Glomerular visceral epithelial cell (primary cell): ENCODE data around the gene PLEKHB2.
"Not testable (repeated sequence)": the region's sequence is repeated elsewhere in the genome, so short reads cannot be mapped to it uniquely, and the experiment has no call there.

Experiments used
- DNase-seq: peaks from one replicate; pipeline ENCODE4 v3.0.0-alpha.2; 2016; ENCODE audit errors: extremely low spot score

Gene PLEKHB2, protein sequence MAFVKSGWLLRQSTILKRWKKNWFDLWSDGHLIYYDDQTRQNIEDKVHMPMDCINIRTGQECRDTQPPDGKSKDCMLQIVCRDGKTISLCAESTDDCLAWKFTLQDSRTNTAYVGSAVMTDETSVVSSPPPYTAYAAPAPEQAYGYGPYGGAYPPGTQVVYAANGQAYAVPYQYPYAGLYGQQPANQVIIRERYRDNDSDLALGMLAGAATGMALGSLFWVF

DNA sequence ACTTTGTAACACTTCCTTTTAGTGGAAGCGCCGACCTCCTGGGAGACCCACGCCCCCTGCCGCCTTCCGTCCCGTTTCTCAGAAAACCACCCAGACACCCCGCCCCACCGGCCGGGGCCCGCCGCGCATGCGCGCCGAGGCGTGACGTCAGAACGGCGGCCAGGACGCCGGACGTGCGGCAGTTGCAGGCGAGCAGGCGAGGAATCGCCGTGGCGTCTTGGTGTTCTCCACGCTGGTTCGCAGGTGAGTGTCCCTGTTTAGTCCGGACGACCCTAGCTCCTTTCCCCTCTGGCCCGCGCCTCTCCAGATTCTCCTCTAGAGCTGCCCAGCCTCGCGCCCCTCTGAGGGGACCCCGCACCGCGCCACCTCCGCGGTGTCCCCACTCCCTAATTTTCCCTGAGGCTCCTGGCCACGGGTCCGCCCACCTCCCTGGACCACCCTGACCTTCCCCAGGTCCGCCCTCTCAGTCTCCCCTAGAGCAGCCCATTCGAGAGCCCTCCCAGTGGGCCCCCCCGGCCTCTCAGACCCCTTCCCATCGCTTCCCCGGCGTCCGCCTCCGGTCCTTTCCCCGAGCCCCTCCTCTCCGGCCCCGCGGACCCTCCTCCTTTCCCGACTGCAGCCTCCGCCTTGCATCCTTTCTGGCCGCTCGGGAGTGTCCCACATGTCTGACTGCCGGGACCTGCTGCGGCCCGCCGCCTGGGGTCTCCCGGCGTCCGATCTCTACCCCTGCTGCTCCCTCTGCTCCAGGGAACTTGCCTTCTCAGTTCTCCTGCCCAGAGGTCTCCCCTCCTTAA, at the start of gene PLEKHB2:
Gene PLEKHB2, plus strand, starts transcription at position 181 of the 794 bp plus-strand sequence. CDS start 15,606 bp downstream, outside the sequence.
- DNase-seq: peak; percentile 94

DNA sequence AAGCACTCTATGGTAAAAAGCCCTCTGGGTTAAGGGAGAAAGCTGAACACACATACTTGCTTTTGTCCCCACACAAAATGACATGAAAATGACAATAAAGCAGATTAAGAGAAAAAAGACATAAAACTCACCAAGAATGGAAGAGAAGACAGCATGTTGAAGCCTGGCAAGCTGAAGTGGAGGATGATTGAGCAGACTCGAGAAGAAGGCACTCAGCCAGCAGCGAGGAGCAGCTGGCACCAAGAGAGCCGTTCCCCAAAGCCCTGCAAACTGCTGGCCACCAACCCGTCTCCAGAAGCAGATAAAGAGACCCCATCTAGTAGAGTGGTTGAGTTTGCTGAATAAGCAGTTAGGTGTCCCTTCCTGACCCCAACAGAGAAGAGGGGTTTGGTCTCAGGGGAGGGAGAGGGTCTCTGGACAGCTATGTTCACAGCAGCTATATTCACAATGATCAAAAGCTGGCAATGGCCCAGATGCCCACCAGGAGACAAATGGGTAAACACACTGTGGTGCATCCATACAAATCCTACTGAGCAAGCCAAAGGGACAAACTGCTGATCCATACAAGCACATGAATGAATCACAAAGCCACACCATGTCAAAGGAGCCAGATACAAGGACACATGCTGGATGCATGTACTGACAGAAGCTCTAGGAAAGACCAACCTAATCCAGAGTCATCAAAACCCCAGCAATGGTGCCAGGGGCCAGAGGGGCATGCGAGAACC, 48.8 kb upstream of the PLEKHB2 start:
- DNase-seq: no peak

DNA sequence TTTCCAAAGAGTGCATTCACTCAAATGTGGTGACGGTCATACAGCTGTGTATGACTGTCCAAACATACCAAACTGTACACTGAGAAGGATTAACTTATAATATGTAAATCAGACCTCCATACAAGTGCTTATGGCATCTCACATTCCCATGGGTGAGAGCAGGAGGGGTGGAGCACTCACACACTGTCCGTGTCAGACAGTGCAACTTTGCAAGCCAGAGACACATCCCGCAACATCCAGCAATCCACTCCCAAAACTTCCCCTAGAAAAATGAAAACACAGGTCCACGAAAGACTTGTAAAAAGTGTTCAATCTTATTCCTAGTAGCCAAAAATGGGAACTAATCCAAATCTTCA, 48.2 kb upstream of the PLEKHB2 start:
- no peak for DNase-seq

DNA sequence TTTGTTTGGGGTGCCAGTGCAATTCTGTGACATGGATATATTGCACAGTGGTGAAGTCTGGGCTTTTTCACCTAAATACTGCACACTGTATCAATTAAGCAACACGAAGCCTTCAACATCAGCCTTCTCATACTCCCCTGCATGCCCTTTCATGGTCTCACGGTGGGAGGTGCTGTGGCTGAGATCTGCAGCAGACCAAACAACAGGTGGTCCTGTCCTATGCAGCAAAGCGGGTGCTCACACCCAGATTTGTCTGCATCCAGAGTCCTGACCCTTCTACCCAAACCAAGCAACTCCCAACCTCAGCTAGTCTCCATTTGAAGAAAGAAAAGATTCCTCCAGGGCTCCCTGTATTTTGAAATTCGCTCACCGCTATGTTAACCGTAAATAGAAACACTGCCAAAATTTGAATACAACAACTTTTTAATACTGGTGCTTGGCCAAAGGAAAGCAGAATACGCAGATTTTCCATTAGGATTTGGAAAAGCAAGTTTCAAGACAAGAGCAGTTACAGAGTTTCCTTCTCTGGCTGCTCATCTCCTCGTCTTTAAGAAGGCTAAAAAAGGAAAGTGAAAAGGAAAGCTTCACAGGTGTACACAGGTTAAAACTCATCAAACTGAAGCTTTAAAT, 46.8 kb upstream of the PLEKHB2 start:
- no peak for DNase-seq

DNA sequence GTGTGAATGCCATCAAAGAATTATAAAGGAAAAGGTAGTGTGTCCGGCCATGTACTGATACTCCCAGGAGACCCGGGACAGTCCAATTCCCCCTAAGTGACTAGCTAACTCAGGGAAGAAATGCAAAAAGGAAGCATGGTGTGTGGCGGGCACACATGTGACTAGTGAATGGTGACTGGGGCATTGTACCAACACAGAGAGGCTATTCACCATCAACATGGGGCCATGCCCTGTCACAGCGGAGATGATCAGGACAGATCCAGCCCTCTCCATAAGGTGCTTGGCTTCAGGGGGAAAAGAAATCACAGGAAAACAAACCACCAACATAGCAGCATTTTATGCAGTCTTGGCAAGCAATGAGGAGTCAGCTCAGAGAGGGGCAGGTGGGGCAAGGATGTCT, 46.2 kb upstream of the PLEKHB2 start:
- DNase-seq: no peak

DNA sequence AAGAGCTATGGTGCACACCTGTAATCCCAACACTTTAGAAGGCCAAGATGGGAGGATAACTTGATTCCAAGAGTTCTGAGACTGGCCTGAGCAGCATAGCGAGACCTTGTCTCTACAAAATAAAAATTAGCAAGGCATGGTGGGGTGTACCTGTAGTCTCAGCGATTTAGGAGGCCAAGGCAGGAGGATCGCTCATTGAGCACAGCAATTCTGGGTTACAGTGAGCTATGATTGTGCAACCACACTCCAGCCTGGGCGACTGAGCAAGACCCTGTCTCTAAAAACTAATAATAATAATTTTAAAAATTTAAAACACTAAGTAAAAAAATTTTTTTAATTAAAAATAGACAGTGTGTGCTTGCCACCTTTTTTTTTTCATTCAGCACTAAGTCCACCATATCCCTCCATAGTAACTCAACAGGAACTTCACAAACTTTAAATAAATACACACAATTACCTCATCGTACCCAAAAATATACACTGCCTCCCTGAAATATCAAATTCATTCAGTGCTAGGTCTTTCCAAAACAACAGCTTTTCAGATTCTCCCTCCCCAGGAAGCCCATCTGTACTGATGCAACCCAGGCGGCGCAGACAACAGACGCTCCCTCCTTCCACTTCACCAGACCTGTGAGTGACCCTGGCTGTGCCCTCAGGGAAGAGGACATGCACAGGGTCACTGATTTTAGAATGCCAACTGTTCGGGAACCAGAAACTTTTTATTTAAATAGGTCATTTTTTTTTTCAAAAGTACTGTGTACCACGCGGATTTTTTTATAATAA, 41.4 kb upstream of the PLEKHB2 start:
- no peak for DNase-seq

DNA sequence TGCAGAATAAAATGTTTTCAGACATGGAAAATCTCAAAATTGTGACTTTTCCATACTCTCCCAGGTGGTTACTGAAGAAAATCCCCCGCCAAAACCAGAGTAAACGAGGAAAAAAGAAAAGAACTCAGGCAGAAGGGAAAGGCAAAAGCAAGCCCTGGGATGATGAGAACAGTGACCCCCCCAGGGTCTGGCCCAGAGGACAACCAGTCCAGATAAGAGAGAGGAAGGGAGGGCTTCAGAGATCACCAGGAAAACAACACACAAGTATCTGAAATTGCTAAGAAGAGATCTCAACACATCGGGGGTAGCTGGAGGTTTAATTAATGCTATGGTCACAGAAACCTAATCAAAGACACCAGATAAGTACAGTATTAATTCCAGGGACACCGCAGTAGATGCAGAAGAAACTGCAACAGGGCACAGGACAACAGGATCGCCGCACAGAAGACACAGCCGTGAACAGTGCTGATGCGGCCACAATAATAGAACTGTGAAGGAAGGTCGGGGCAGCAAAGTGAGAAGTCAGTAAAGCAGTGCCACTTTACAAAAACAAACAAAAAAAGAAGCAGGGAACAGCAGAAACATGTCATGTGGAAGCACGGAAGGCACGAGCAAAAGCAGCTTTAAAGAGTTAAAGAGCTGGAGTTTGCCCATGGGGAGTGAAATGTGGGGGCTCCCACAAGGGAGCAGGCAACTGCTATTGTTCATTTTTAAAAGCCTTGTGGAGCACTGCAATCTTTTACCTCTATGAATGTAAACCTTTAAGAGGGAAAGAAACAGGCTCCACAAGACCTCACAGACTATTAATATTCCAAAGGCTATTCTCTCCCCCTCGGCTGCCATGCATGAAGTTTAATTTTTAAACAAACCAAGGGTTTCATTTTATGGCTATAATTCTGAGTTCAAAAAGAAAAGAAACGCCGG, 40.3 kb upstream of the PLEKHB2 start:
- DNase-seq: no peak

DNA sequence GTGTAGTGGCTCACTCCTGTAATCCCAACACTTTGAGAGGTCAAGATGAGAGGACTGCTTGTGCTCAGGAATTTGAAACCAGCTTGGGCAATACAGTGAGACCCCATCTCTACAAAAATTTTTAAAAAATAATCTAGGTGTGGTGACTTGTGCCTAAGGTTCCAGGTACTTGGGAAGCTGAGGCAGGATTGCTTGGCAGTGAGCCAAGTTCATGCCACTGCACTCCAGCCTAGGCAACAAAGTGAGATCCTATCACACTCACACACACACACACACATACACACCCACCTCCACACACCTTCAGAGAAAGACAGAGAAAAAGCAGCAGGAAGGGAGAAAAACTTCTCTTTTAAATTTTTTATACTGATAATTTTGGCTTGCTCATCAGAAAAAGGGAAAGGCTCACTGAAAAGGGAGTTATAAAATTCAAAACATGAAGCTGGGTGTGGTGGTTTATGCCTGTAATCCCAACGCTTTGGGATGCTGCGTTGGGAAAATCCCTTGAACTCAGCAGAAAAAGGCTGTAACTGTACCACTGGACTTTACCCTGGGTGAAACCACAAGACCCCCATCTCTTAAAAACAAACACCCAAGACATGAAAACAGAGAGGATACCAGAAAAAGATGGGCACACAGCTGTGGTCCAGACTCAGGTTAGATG, 37.5 kb upstream of the PLEKHB2 start:
- DNase-seq: no peak

DNA sequence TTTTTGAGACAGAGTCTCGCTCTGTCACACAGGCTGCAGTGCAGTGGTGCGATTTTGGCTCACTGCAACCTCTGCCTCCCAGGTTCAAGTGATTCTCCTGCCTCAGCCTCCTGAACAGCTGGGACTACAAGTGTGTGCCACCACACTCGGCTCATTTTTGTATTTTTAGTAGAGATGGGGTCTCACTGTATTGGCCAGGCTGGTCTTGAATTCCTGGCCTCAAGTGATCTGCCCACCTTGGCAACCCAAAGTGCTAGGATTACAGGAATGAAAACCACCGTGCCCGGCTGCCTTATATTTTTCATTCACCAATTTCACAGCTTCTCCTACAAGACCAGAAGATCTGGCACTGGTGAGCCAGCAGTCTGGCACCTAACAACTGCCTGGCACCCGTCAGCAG, 37.0 kb upstream of the PLEKHB2 start:
- not testable (repeated sequence) for DNase-seq

DNA sequence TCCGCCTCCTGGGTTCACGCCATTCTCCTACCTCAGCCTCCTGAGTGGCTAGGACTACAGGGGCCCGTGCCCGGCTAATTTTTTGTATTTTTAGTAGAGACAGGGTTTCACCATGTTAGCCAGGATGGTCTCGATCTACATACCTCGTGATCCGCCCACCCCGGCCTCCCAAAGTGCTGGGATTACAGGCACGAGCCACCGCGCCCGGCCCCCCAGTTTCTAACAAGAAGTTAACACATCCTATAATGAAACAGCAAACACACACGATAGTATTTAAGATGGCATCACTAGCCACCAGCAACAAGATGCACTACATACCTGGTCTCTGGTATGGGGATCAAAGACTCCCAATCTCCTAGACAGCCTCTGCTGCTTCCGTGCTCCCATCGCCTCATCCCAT, 29.6 kb upstream of the PLEKHB2 start:
- DNase-seq: not testable (repeated sequence)

DNA sequence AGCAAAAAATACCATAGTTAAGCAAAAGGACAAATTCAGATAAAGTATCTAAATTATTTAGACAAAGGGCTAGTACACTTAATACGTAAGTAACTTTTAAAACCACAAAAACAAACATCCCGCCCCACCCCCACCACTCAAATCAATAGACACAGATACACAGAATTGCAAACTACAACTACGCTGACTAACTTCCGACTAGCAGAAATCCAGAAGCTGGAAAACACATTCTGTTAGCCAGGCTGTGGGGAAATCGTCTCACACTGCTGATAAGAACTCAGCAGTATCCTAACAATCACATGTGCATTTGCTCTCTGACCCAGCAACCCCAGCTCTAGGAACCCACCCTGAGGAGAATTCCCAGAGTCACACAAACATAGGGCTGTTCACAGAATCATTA, 28.4 kb upstream of the PLEKHB2 start:
- no peak for DNase-seq

DNA sequence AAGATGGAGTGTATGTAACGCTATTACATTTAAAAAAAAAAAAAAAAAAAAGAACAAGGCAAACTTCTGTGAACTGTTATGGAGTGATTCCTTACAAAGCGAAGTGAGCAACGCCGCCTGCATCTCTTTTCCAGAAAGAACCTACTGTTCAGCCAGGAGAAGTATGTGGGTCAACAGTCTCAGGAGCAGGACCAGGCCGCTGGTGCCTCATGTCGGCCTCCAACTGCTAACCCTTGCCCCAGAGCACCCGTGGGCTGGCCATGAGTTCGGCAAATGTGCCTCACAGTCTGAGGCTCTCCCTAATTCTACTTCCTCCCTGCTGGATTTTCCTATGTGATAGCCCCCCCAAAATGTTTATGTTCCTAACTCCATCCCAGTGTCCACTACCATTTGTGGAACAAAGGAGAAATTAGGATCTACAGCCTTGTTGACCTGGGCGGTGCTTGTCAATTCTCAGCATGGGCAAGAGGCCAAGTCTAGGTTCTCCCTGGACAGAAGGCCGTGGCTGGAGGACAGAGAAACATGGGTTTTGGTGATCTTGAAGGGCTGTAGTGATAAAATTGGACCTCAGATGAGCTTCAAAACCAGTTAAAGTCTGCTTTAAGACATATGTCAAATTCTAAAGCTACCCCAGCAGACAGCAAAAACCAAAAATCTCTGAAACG, 27.8 kb upstream of the PLEKHB2 start:
- no peak for DNase-seq

DNA sequence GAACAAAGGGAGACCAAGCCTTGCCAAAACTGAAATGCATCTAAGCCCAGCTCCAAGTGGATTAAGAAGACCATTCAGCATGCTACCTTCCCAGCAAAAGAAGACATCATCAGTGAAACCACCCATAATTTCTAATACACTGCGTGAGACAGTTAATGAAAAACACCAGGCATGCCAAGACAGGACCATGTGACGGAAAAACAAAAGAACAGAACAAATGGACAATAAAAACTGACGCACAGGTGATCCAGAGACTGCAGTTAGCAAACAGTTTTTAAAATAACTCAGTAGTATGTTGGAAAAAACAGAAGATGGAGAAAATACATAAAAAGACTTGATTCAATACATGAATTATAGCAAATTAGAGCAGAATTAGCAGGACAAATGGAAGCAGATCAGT, 27.2 kb upstream of the PLEKHB2 start:
- DNase-seq: no peak

DNA sequence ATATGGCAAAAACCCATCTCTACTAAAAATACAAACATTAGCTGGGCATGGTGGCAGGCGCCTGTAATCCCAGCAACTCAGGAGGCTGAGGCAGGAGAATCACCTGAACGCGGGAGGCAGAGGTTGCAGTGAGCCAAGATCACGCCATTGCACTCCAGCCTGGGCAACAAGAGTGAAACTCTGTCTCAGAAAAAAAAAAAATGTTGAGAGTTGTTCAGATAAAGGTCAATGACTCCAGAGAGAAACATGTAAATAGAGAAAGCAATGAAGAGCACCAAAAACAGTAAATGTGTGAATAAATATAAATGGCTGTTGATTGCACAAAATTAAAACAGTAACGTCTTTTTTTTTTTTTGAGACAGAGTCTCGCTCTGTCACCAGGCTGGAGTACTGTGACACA, 25.2 kb upstream of the PLEKHB2 start:
- not testable (repeated sequence) for DNase-seq

DNA sequence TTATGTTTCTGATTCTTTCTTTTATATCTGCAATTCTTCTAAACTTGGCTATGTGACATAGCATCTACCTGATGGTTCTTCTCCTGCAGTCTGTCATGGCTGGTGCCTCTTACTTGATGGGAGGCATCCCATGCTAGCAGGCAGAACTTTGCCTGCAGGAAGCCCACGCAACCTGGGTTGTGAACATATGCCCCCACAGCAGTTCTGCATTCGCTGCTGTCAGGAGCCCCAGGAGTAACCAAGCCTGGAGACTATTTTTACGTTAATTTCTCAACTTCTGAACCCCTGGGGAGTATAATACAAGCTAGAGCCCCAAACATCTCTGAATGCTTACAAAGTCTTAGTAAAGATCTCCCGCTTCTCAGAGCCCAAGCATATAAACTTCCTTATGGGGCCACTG, 23.9 kb upstream of the PLEKHB2 start:
- DNase-seq: no peak

DNA sequence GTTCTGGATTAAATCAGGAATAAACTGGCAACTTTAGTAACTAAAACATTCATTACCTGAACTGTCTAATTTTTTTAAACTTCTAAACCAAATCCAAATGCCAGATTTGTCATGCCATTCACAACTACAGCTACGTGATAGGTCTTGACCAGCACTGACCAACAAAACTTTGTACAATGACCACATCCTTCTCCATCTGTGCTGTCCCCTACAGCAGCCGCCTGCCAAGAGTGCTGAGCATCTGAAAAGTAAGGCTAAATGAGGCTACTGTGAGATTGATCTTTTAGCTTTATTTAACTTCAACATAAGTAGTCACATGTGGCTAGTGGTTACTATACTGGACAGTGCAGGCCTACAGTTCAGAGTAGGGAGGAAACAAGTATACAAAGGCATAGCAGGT, 19.5 kb upstream of the PLEKHB2 start:
- DNase-seq: no peak

DNA sequence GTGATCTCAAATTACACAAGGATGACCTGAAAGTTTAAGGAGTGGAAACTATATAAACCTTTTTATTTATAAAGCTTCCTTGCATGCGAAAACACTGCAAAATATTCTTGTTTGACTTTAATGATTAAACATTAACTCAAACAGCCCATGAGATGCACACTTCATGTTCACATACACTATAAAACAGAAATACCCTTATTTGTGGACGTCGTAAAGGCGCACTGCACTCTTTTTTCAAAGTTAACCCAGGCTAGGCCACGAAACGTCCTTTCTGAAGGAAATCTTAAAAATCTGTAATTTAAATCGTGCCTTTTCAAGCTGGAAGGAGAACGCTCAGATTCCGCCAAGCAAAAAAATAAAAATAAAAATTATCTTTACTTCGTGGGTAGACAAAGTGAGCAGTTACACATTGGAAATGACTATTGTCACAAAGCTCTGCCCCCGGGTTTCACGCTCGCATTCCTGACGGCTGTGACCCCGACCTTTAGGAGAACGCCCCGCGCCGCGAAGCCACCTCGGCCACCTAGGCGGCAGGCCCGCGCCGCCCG, 12.6 kb upstream of the PLEKHB2 start:
- no peak for DNase-seq

DNA sequence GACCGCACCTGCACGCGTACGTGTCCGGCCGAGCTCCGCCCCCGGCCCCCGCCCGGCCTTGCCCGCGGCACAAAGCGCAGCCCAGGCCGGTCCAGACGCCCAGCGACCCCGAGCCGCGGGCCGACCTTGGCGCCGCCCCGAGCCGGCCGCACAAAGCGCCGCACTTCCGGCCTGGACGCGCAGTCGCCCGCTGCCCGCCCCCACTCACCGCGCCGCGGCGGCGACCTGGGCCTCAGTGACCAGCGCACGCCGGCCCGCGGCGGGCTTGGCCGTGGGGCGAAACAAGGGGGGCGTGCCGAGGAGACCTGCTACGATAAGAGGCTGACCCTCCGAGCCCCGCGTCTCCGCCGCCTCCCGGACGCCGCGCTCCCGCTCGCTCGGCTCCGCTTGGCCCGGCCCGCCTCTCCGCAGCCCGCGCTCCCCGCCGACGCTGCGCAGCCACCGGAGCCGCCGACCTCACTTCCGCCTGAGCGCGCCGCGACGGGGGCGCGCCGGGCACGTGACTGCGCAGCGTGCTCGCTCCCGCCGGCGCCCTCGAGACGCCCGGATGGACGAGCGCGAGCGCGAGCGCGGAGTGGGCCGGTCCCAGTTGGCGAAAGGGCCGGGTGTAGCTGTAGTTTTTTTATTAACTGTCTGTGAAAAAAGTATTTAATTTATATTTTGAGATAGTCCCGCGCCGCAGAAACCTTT, 12.0 kb upstream of the PLEKHB2 start, which contains the start of gene FAM168B:
Gene FAM168B, minus strand, starts transcription at position 455 of the 690 bp plus-strand sequence. CDS start 10,814 bp downstream, outside the sequence.
- peak; percentile 93 for DNase-seq
